Measurements from ENCODE around the gene ZNF892. TPM values are rescaled to one million over a fixed set of nuclear protein-coding genes. Genes with fewer than 3 reads are reported as not detected.

Gene ZNF892
- total RNA-seq = 1 to 10 TPM; 2.9 to 3.5 TPM

DNA sequence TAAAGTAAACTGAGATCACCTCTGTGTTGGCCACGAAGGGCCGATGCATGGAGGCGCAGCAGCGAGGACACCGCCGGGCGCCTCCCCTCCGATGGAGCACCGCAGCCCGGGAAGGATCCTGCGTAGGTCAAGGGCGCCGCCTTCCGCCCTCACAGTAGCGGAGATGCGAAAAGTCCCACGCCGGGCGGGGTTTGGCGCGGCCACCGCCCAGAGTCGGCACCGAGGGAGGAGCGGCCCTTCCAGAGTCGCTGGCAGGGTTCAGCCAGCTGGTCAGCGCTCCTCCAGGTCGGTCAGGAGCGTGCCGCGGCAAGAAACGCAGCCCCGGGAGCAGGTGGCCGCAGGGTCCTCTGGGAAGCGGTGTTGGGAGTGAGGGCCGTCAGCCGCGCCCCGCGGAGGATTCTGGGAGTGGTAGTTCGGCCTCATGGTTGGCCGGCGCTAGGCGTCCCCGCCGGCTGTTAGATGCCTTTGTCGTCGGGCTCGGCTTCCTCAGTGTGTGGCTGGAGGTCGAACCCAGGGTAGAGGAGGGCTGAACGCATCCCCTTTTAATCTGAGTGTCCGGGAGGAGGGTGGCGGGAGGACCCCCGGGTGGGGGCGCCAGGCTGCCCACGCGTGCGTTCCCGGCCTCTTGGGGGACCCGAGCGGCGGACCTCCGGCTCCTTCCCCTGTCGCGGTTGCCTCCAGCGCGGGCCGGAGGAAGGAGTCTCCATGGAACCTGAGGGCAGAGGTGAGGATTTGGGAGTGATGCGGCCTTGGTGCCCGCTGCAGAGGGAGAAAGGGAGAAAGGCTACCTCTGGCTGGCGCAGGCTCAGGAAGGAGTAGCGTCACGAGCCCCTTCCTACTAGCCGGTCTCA is at the start of gene ZNF892:
Gene ZNF892 (plus strand): TSS at position 411 of the 851 bp plus-strand sequence. CDS start 295 bp downstream, at position 706.
- ATAC-seq (replicated peaks) = peak; percentile 96
- H3K9me3 Mint-ChIP-seq = peaks cover 9% of the 10 kb centered on the region
- peak within 1 kb of the TSS; percentile 88 for H3K4me3 Mint-ChIP-seq
- H3K27me3 Mint-ChIP-seq = no peaks in the 10 kb centered on the region
- H3K36me3 Mint-ChIP-seq (ENCODE audit: low read depth) = peaks cover 33% of the 10 kb centered on the region
- peak within 1 kb of the TSS; percentile 78 for H3K27ac Mint-ChIP-seq
- H3K4me1 Mint-ChIP-seq = peaks cover 13% of the 10 kb centered on the region

DNA sequence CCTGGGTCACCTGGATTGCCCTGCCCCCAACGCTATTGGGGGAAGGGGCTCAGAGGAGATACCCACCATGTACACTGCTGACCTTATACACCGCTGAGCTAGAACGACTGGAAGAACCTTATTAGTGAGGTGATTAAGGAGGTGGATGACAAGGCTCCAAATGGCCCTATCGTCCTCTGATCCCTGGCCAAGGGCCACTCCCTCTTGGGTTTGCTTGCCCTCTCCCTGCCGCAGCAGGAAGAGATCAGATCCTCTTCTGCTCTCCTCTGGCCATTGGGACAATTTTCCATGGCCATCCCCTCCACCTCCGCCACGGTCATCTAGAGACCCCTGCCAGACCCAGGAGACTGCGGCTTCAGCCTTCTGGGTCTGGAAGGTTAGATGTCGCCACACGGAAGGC is 48.9 kb upstream of the ZNF892 start:
- Mint-ChIP-seq H3K9me3 (peaks cover 3% of the 10 kb centered on the region), H3K4me1 (peaks cover 4% of the 10 kb centered on the region), H3K27ac (no peak overlapping the region), H3K27me3 (no peaks in the 10 kb centered on the region), H3K4me3 (peak overlapping the region; percentile 66), H3K36me3 (ENCODE audit: low read depth) (peaks cover 36% of the 10 kb centered on the region)
- ATAC-seq (replicated peaks) = no peak

DNA sequence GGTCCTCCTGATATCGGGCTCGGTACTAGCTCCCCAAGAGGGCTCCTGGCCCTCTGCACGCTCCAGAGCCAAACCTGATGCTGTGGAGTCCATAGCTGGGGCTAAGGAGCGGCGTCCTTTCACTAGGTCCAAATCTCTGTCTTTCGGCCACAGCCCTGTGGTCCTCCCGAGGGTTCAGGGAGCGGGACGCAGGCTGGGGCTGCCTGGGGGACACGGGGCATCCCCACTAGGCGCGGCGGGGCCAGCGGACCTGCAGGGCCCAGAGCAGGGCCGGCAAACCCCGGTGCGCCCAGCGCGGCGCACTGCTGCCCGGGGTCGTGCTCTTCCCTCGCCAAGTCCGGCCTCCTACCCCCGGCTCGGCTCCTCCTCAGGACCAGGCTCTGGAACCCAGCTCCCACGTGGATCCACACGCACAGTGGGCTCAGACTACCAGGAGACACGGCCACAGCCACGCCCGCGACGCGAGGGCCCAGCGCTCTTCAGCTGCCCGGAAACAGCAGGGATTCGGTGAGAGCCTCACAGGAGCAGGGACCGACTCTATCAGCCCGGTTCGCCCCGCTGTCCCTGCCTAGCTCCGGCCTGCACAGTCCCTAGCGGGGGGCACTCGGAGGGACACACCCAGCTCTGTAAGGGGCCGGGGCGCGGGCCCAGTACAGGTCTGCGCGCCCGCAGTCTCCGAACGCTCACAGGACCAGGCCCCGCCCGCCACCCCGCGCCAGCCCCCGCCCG is 48.3 kb upstream of the ZNF892 start:
- no peaks in the 10 kb centered on the region for H3K27me3 Mint-ChIP-seq
- peaks cover 3% of the 10 kb centered on the region for H3K9me3 Mint-ChIP-seq
- no peak overlapping the region for H3K27ac Mint-ChIP-seq
- H3K4me3 Mint-ChIP-seq = peak overlapping the region; percentile 66
- H3K4me1 Mint-ChIP-seq = peaks cover 4% of the 10 kb centered on the region
- peaks cover 30% of the 10 kb centered on the region for H3K36me3 Mint-ChIP-seq (ENCODE audit: low read depth)
- ATAC-seq (replicated peaks) = peak; percentile 68

DNA sequence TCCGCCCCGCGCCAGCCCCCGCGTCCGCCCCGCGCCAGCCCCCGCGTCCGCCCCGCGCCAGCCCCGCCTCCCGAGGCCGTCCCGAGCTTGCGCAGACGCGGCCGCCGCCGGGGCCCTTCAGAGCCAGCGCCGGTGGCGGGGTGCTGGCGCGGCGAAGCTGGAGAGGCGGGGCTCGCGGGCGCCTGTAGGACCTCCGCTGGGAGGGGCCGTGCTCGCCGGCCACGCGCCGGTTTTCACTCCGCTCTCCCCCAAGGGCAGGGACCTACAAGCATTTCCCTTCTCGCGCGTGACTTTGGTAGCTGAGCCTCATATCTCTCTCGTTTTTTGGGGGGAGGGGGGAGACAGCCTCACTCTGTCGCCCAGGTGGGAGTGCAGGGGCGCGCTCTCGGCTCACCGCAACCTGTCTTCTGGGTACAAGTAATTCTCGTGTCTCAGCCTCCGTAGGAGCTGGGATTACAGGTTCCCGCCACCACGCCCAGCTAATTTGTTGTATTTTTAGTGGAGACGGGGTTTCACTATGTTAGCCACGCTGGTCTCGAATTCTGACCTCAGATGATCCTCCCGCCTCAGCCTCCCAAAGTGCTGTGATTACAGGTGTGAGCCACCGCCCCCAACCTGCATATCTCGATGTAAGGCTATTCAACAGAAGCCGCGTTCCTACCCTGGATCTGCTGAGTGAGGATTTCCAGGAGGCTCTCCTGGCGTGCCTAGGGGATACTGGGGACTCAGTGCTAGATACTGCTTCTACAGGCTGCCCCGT is 47.5 kb upstream of the ZNF892 start, which contains the start of gene ZNF514:
Gene ZNF514 (minus strand): TSS at position 159 of the 760 bp plus-strand sequence. CDS start 6,595 bp downstream, outside the sequence.
- Mint-ChIP-seq H3K36me3 (ENCODE audit: low read depth) (peaks cover 22% of the 10 kb centered on the region), H3K9me3 (peaks cover 3% of the 10 kb centered on the region), H3K27ac (peak within 1 kb of the TSS; percentile 79), H3K4me1 (peaks cover 9% of the 10 kb centered on the region), H3K4me3 (peak within 1 kb of the TSS; percentile 85), H3K27me3 (no peaks in the 10 kb centered on the region)
- ATAC-seq (replicated peaks) = peak; percentile 96

DNA sequence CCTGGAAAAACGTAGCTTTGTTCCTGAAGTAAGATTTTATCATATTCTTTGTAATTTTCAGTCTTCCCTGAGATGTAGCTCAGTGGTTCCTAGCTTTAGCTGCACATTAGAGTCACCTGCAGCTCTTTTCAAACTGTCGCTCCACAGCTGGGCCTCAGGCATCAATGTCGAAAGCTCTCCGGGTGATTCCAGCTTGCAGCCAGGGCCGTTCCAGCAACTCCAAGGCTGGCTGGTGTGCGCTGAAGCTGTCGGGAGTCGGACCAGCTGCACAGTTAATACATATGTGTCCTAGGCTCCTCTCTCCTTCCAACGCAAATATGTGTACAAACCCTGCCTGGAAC is 42.3 kb upstream of the ZNF892 start:
- H3K27ac Mint-ChIP-seq = peak overlapping the region; percentile 98
- H3K4me3 Mint-ChIP-seq = peak overlapping the region; percentile 99
- H3K27me3 Mint-ChIP-seq = no peaks in the 10 kb centered on the region
- no peaks in the 10 kb centered on the region for H3K9me3 Mint-ChIP-seq
- peaks cover 28% of the 10 kb centered on the region for H3K4me1 Mint-ChIP-seq
- ATAC-seq (replicated peaks) = peak; percentile 15
- peaks cover 6% of the 10 kb centered on the region for H3K36me3 Mint-ChIP-seq (ENCODE audit: low read depth)

DNA sequence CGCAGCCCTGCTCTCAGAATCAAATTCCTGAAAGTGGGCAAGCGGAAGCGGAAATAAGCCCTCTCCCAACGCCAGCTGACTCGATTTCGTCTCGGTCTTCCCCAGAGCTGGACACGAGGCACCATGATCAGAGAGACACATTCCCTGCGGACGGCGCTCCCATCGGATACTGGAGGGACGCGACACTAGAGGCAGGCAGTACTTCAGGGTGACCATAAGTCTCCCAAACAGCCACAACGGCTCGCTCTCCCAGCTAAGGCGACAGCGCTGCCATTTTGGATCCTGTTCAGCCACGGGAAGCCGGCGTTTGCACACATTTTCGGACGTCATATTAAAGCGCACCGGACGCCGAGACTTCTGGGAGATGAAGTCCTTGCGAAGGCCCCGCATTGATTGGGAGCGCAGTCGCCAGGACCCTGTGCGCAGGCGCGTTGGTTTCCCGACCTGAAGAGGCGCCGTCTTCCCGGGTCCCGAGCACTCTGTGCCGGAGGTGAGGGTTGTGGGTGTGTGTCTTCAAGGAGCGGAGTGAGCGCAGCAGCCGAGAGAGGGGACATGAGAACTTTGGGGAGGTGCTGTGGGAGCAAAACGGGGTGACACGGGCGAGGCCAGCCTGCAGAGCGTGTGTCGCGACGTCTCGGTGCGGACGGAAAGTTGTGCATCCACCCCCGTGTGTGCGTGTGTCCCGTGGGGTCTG is 41.8 kb upstream of the ZNF892 start, which contains the start of gene ZNF2:
Gene ZNF2 (plus strand): TSS at position 439 of the 694 bp plus-strand sequence. CDS start 10,418 bp downstream, outside the sequence.
- ATAC-seq (replicated peaks) = peak; percentile 98
- no peaks in the 10 kb centered on the region for H3K9me3 Mint-ChIP-seq
- peak within 1 kb of the TSS; percentile 99 for H3K4me3 Mint-ChIP-seq
- peak within 1 kb of the TSS; percentile 98 for H3K27ac Mint-ChIP-seq
- H3K27me3 Mint-ChIP-seq = no peaks in the 10 kb centered on the region
- peaks cover 24% of the 10 kb centered on the region for H3K4me1 Mint-ChIP-seq
- peaks cover 6% of the 10 kb centered on the region for H3K36me3 Mint-ChIP-seq (ENCODE audit: low read depth)

DNA sequence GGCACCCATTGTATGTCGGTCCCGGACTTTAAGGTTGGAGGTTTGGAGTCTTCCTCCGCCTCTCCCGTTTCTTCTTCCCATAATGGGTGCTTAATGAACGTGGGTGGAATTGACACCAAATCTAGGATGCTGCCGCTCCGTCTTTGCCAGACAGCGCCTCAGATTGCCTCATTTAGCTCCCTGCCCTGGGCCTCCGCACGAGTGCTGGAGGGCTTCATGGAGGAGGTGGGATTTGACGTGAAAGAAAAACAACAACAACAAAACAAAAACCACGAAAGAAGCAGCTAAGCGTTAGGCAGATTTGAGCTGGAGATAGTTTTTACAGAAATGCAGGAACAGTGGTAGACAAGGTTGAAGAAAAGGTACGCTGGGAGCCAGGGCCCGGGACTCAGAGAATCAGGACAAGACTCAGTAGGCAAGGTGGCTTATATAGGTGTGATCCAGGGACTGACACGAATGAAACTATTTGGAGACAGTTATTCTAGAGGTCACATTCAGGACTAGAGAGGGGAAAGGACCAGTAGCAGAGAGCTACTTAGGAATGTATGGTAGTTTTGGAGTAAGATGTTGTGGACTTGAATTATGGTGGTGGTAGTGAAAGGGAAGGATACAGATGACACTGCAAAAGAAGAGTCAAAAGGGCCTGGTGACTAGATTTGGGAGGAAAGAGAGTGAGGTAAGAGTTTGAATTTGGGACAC is 41.1 kb upstream of the ZNF892 start:
- Mint-ChIP-seq H3K4me1 (peaks cover 24% of the 10 kb centered on the region), H3K36me3 (ENCODE audit: low read depth) (peaks cover 6% of the 10 kb centered on the region), H3K27ac (peak overlapping the region; percentile 98), H3K9me3 (no peaks in the 10 kb centered on the region), H3K27me3 (no peaks in the 10 kb centered on the region), H3K4me3 (peak overlapping the region; percentile 99)
- peak; percentile 18 for ATAC-seq (replicated peaks)

DNA sequence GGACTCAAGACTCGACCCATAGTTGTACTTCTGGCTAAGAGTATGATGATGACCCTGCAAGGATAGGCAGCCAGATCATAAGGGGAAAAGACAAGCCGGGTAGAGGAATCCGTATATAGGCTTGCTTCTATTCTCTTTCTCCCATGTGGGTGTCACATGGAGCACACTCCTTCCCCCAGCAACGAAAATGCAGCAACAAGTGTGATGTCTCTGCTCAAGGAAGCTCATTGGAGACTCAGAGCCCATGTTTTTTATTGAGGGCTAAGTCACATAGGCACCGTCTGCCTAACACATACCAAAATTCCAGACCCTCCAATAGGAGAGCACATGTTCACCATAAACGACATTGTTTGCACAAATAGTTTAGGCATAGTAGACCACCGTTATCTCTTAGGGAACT is 35.4 kb upstream of the ZNF892 start:
- Mint-ChIP-seq H3K27ac (no peak overlapping the region), H3K36me3 (ENCODE audit: low read depth) (peaks cover 6% of the 10 kb centered on the region), H3K4me1 (peaks cover 9% of the 10 kb centered on the region), H3K4me3 (no peak overlapping the region), H3K9me3 (no peaks in the 10 kb centered on the region), H3K27me3 (no peaks in the 10 kb centered on the region)
- ATAC-seq (replicated peaks) = no peak

DNA sequence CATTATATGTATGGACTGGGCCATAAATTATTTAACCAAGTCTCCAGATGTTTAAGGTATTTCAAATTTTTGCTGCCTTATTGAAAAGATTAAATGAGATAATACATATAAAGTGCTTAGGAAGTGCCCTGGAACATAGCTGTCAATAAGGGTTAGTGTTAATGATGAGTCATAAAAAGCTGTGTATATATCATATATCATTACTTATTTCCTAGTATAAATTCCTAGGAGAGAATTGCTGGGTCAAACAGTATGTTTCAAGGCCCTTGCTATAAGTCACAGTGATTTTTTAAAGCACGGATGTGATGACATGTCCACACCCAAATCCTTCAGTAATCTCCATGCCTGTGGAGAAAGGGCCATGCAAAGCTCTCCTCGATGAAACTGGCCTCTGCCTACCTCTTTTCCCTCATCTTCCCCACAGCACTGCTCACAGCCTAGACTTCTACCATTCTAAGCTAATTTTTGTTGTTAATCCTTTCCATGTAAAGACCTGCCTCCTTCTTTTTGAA is 33.2 kb upstream of the ZNF892 start:
- Mint-ChIP-seq H3K27me3 (no peaks in the 10 kb centered on the region), H3K4me3 (no peak overlapping the region), H3K4me1 (no peaks in the 10 kb centered on the region), H3K36me3 (ENCODE audit: low read depth) (peaks cover 28% of the 10 kb centered on the region), H3K9me3 (no peaks in the 10 kb centered on the region), H3K27ac (peak overlapping the region; percentile 7)
- ATAC-seq (replicated peaks) = no peak

DNA sequence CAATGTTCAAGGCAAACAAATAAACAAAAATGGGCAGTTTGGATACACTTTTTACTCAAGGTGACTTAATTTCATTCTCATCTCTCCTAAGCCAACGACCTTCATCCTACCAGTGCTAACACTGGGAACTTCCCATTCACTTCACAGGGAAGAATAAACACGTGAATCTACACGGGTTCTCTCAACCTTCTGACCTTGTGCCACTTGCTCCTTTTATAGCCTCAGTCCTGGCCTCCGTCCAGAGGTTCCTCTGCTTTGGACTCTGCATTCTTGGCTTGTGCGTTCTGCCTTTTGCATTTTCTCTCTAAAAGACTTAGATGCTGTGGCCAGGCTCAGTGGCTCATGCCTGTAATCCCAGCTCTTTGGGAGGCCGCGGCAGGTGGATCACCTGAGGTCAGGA is 27.9 kb upstream of the ZNF892 start:
- Mint-ChIP-seq H3K27ac (no peak overlapping the region), H3K36me3 (ENCODE audit: low read depth) (peaks cover 78% of the 10 kb centered on the region), H3K27me3 (no peaks in the 10 kb centered on the region)

DNA sequence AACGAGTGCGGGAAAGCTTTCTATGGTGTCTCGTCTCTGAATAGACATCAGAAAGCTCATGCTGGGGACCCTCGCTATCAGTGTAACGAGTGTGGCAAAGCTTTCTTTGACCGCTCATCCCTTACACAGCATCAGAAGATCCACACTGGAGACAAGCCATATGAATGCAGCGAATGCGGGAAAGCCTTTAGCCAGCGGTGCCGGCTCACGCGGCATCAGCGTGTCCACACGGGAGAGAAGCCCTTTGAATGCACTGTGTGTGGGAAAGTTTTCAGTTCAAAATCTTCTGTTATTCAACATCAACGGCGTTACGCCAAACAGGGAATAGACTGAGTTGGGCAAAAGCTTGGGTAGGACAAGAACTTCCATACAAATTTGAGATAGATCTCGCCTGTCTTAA is 25.5 kb upstream of the ZNF892 start:
- H3K4me3 Mint-ChIP-seq = no peak overlapping the region
- ATAC-seq (replicated peaks) = no peak
- H3K36me3 Mint-ChIP-seq (ENCODE audit: low read depth) = peaks cover 73% of the 10 kb centered on the region
- H3K4me1 Mint-ChIP-seq = no peaks in the 10 kb centered on the region
- H3K27me3 Mint-ChIP-seq = no peaks in the 10 kb centered on the region
- H3K9me3 Mint-ChIP-seq = peaks cover 20% of the 10 kb centered on the region
- H3K27ac Mint-ChIP-seq = no peak overlapping the region

More for the DNA sequence above, 27.9 kb upstream of the ZNF892 start:
- Mint-ChIP-seq H3K4me1 (no peaks in the 10 kb centered on the region), H3K4me3 (no peak overlapping the region), H3K9me3 (peaks cover 16% of the 10 kb centered on the region)
- ATAC-seq (replicated peaks) = no peak

DNA sequence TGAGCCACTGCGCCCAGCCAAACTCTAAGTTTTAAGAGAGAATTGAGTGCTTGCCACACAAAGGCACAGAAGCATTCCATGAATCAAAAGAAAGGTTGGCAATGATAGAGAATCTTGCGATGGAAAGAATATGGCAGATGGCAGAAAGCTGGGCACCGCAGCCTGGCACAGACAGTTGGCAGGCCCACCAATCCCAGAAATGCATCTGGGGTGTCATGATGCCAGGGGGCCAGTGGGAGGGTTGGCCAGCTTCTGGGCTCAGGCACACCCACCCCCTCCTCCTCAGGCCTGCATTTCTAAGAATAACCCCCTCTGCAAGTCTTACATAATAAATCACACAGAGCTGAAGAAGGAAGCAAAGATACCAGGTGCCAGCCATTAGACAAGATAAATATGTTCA is 22.1 kb upstream of the ZNF892 start:
- Mint-ChIP-seq H3K36me3 (ENCODE audit: low read depth) (peaks cover 40% of the 10 kb centered on the region), H3K4me3 (no peak overlapping the region), H3K27ac (no peak overlapping the region), H3K27me3 (peaks cover 3% of the 10 kb centered on the region), H3K9me3 (peaks cover 16% of the 10 kb centered on the region), H3K4me1 (no peaks in the 10 kb centered on the region)
- no peak for ATAC-seq (replicated peaks)

DNA sequence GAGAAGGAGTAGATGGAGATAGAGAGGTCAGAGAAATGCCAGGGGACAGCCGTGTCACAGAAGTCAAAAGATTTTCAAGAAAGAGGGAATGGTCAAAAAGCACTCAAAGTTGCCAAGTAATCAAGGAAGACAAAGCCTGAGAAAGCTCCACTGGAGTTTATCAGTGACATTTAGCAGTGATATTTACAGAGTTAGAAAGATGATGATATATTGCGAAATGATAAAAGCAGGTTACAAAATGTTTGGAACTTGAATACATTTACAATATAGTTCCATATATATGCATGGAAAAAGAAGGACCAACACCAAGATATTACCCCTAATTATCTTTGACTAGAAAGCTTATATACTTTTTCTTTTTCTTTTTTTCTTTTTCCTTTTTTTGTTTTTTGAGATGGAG is 21.3 kb upstream of the ZNF892 start:
- H3K36me3 Mint-ChIP-seq (ENCODE audit: low read depth) = peaks cover 32% of the 10 kb centered on the region
- no peak overlapping the region for H3K4me3 Mint-ChIP-seq

More for the DNA sequence above, 21.3 kb upstream of the ZNF892 start:
- H3K9me3 Mint-ChIP-seq = peaks cover 13% of the 10 kb centered on the region
- H3K27ac Mint-ChIP-seq = no peak overlapping the region
- ATAC-seq (replicated peaks) = no peak
- H3K4me1 Mint-ChIP-seq = no peaks in the 10 kb centered on the region
- peaks cover 4% of the 10 kb centered on the region for H3K27me3 Mint-ChIP-seq
